ENCODE measurements around the gene CTNNA3.

CTNNA3 gene

GRCh38 chr10:67599597-67599996 lies 96.4 kb downstream of the CTNNA3 start:
- H3K9me2 ChIP-seq (replicated peaks; ENCODE audit: low read depth, low read length) = no peaks in the 10 kb centered on the region

GRCh38 chr10:67596641-67597040 lies 99.4 kb downstream of the CTNNA3 start:
- H3F3A ChIP-seq (ENCODE audit: low read depth) = no peaks in the 10 kb centered on the region
- no peak for TF ChIP-seq EZH2phosphoT487 (IDR thresholded peaks at IDR 0.05; ENCODE audit: borderline replicate concordance)
- TF ChIP-seq CTCF (conservative IDR thresholded peaks at IDR 0.05; ENCODE audit: low read length) = no peak
- no peaks in the 10 kb centered on the region for H3K79me2 ChIP-seq (ENCODE audit: insufficient read depth, low read length)
- H3K9ac ChIP-seq (ENCODE audit: low read depth, low read length, poor library complexity, severe bottlenecking) = no peak overlapping the region
- no peaks in the 10 kb centered on the region for H3K9me2 ChIP-seq (replicated peaks; ENCODE audit: low read depth, low read length)
- H3K36me3 ChIP-seq (ENCODE audit: insufficient read depth, low read length) = no peaks in the 10 kb centered on the region
- no peaks in the 10 kb centered on the region for H3K4me1 ChIP-seq (ENCODE audit: insufficient read depth, low read length, poor library complexity, severe bottlenecking)
- H3K4me2 ChIP-seq (ENCODE audit: low read depth, low read length, poor library complexity, severe bottlenecking) = no peak overlapping the region
- H3K9me3 ChIP-seq (ENCODE audit: insufficient read depth, low read depth, low read length) = peaks cover 10% of the 10 kb centered on the region; the same call in 1 of the 2 replicates
- no peak overlapping the region for H3K4me3 ChIP-seq (ENCODE audit: low read length, poor library complexity, severe bottlenecking)
- no peaks in the 10 kb centered on the region for H4K20me1 ChIP-seq (ENCODE audit: insufficient read depth, low read length, poor library complexity, severe bottlenecking)
- no peak overlapping the region for H2AFZ ChIP-seq (ENCODE audit: low read length)
- no peaks in the 10 kb centered on the region for H3K27me3 ChIP-seq (ENCODE audit: insufficient read depth, low read length, poor library complexity, severe bottlenecking)

More at GRCh38 chr10:67599597-67599996, 96.4 kb downstream of the CTNNA3 start:
- peaks cover 5% of the 10 kb centered on the region; the same call in 1 of the 2 replicates for H3K9me3 ChIP-seq (ENCODE audit: insufficient read depth, low read depth, low read length)
- H3K79me2 ChIP-seq (ENCODE audit: insufficient read depth, low read length) = no peaks in the 10 kb centered on the region
- no peak overlapping the region for H2AFZ ChIP-seq (ENCODE audit: low read length)
- peaks cover 10% of the 10 kb centered on the region for H3K27me3 ChIP-seq (ENCODE audit: insufficient read depth, low read length, poor library complexity, severe bottlenecking)
- H3K4me2 ChIP-seq (ENCODE audit: low read depth, low read length, poor library complexity, severe bottlenecking) = no peak overlapping the region
- H3K36me3 ChIP-seq (ENCODE audit: insufficient read depth, low read length) = no peaks in the 10 kb centered on the region
- H3K4me1 ChIP-seq (ENCODE audit: insufficient read depth, low read length, poor library complexity, severe bottlenecking) = no peaks in the 10 kb centered on the region
- H3K4me3 ChIP-seq (ENCODE audit: low read length, poor library complexity, severe bottlenecking) = no peak overlapping the region
- H3F3A ChIP-seq (ENCODE audit: low read depth) = no peaks in the 10 kb centered on the region
- TF ChIP-seq CTCF (conservative IDR thresholded peaks at IDR 0.05; ENCODE audit: low read length) (no peak), EZH2phosphoT487 (IDR thresholded peaks at IDR 0.05; ENCODE audit: borderline replicate concordance) (no peak)
- H3K9ac ChIP-seq (ENCODE audit: low read depth, low read length, poor library complexity, severe bottlenecking) = no peak overlapping the region
- no peaks in the 10 kb centered on the region for H4K20me1 ChIP-seq (ENCODE audit: insufficient read depth, low read length, poor library complexity, severe bottlenecking)

GRCh38 chr10:67587771-67588170 lies 108.2 kb downstream of the CTNNA3 start:
- H3K9ac ChIP-seq (ENCODE audit: low read depth, low read length, poor library complexity, severe bottlenecking) = no peak overlapping the region
- no peaks in the 10 kb centered on the region for H3K27me3 ChIP-seq (ENCODE audit: insufficient read depth, low read length, poor library complexity, severe bottlenecking)
- no peak overlapping the region for H3K4me2 ChIP-seq (ENCODE audit: low read depth, low read length, poor library complexity, severe bottlenecking)
- no peak for TF ChIP-seq CTCF (conservative IDR thresholded peaks at IDR 0.05; ENCODE audit: low read length)
- TF ChIP-seq EZH2phosphoT487 (IDR thresholded peaks at IDR 0.05; ENCODE audit: borderline replicate concordance) = no peak
- no peak overlapping the region for H2AFZ ChIP-seq (ENCODE audit: low read length)
- H3K9me3 ChIP-seq (ENCODE audit: insufficient read depth, low read depth, low read length) = peaks cover 13% of the 10 kb centered on the region; the same call in 1 of the 2 replicates
- no peaks in the 10 kb centered on the region for H3F3A ChIP-seq (ENCODE audit: low read depth)
- H3K9me2 ChIP-seq (replicated peaks; ENCODE audit: low read depth, low read length) = no peaks in the 10 kb centered on the region
- H3K4me3 ChIP-seq (ENCODE audit: low read length, poor library complexity, severe bottlenecking) = no peak overlapping the region
- no peaks in the 10 kb centered on the region for H4K20me1 ChIP-seq (ENCODE audit: insufficient read depth, low read length, poor library complexity, severe bottlenecking)
- no peaks in the 10 kb centered on the region for H3K79me2 ChIP-seq (ENCODE audit: insufficient read depth, low read length)
- no peaks in the 10 kb centered on the region for H3K36me3 ChIP-seq (ENCODE audit: insufficient read depth, low read length)
- no peaks in the 10 kb centered on the region for H3K4me1 ChIP-seq (ENCODE audit: insufficient read depth, low read length, poor library complexity, severe bottlenecking)
